ENCODE measurements around the gene ZFAND2A. TPM values are rescaled to one million over a fixed set of nuclear protein-coding genes. Genes with fewer than 3 reads are reported as not detected.
A peak's percentile ranks its signal among the peaks of the same experiment; 100 is the strongest.

The ZFAND2A gene
- total RNA-seq, 1 donor from 2014 or later: 17.2 TPM

DNA sequence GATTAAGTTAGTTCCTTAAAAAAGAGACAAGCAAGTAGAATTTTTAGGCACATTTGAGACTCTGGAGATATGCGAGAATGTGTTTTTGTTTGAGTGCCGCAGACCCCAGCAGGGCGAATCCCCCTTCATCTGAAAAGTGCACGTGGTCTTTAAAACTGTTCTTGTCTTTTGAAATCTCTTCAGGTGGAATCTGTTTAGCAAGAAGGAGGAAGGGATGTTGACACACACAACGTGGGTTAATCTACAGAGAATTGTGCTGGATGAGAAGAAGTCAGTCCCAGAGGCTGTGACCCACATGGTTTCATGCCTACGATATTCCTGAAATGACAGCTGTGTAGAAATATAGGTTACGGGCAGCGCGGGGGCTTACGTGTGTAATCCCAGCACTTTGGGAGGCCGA is 27.1 kb upstream of the ZFAND2A start:
- TF ChIP-seq, protein P1, sequence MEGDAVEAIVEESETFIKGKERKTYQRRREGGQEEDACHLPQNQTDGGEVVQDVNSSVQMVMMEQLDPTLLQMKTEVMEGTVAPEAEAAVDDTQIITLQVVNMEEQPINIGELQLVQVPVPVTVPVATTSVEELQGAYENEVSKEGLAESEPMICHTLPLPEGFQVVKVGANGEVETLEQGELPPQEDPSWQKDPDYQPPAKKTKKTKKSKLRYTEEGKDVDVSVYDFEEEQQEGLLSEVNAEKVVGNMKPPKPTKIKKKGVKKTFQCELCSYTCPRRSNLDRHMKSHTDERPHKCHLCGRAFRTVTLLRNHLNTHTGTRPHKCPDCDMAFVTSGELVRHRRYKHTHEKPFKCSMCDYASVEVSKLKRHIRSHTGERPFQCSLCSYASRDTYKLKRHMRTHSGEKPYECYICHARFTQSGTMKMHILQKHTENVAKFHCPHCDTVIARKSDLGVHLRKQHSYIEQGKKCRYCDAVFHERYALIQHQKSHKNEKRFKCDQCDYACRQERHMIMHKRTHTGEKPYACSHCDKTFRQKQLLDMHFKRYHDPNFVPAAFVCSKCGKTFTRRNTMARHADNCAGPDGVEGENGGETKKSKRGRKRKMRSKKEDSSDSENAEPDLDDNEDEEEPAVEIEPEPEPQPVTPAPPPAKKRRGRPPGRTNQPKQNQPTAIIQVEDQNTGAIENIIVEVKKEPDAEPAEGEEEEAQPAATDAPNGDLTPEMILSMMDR (conservative IDR thresholded peaks at IDR 0.05; ENCODE audit: low read depth, low read length): no peak
- H3K4me3 ChIP-seq (ENCODE audit: low read depth, low read length): no peak overlapping the region
- DNase-seq (ENCODE audit: low read depth): no peak

DNA sequence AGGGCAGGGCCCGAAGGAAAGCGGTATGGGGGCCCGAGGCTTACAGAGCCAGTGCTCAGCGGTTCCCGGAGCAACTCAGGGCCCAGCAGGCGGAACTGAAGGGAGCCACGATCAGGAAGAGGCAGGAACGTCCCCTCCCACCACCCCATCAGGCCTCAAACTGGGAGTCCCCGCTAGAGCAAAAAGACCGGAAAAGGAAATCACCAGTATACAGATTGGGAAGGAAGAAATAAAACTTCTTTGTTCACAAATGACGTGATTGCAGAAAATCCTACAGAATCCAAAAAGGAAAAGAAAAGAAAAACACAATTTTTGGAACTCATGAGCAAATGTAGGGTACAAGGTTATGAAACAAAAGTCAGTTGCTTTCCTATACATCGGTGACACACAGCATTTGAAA is 21.6 kb upstream of the ZFAND2A start:
- DNase-seq (ENCODE audit: low read depth): no peak
- TF ChIP-seq, protein P1 (conservative IDR thresholded peaks at IDR 0.05; ENCODE audit: low read depth, low read length): no peak
- H3K4me3 ChIP-seq (ENCODE audit: low read depth, low read length): no peak overlapping the region

DNA sequence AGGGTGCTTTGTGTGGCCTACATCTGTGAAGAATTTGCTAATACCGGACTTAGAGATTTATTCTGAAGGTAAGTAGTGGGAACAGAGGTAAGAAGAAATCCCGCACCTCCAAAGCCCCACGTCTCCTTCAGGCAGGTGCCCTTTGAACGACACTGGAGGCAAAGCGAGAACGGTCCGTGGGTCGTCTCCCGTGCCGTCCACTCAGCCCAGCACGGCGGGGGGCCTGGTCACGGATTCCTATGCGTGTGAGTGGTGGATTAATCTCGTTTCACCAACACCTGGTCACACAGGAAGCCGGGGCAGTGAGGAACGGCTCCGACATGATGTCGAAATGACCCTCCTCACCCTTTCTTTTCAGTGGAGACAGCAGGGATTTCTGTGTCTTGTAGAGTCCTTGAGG is 21.0 kb upstream of the ZFAND2A start:
- DNase-seq (ENCODE audit: low read depth): no peak
- TF ChIP-seq, protein P1 (conservative IDR thresholded peaks at IDR 0.05; ENCODE audit: low read depth, low read length): no peak
- H3K4me3 ChIP-seq (ENCODE audit: low read depth, low read length): no peak overlapping the region

DNA sequence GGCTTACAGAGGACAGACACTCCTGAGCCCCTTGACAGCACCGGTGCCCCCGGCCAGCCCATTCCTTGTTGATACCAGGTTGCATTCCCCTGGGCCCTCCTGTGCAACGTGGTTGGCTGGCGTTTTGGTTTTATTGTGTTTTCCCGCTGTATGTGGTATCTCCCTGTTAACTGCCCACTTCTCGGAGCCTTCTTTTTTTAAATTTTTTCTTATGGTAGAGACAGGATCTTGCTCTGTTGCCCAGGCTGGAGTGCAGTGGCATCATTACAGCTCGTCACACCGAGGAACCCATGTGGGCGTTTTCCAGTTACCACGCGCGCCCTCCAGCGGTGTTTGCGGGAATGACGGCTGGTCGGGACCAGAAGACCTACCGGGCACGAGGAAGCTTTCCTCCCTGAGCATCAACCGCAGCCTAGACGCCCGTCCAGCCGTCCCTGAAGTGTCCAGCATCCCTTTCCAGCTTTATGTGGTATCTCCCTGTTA is 16.9 kb upstream of the ZFAND2A start:
- DNase-seq (ENCODE audit: low read depth): no peak

DNA sequence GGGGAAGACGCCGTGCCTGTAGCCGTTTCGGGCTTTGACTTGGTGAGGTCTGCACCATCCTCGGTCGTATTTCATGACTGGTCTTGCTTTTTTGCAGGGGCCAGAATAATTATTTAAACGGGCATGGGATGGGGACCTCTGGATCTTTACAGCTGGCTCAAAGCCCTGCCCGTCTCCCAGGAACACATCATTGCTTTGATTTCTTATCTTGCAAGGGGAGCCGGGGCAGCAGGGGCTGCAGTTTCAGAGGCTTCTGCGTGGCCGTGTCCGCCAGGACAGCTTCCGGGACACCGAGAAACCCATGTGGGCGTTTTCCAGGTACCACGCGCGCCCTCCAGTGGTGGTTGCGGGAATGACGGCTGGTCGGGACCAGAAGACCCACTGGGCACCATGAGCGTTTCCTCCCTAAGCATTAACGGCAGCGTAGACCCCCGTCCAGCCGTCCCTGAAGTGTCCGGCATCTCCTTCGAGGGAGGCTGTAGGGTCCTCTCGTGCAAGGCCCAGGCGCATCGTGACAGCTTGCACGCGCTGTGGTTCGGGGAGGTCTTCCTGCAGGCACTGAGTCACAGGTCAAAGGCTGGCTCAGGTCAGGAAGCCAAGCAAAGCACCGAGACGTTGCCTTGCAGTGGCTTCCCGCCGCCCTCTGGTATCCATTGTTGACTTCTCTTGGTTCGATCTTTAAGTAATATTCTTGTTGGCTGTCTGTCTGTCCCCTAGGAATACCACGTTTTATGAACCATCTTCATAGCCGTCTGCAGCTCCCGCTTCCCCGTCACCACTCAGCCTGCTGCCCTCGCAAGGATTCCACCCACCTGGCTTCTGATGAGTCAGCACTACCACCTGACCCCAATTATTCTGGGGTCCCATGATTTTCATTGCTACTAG is 16.2 kb upstream of the ZFAND2A start:
- no peak for DNase-seq (ENCODE audit: low read depth)
- TF ChIP-seq, protein P1 (conservative IDR thresholded peaks at IDR 0.05; ENCODE audit: low read depth, low read length): peak; percentile 93
- H3K4me3 ChIP-seq (ENCODE audit: low read depth, low read length): peak overlapping the region; percentile 47

More for the DNA sequence above, 16.9 kb upstream of the ZFAND2A start:
- H3K4me3 ChIP-seq (ENCODE audit: low read depth, low read length): no peak overlapping the region
- TF ChIP-seq, protein P1 (conservative IDR thresholded peaks at IDR 0.05; ENCODE audit: low read depth, low read length): peak; percentile 69

DNA sequence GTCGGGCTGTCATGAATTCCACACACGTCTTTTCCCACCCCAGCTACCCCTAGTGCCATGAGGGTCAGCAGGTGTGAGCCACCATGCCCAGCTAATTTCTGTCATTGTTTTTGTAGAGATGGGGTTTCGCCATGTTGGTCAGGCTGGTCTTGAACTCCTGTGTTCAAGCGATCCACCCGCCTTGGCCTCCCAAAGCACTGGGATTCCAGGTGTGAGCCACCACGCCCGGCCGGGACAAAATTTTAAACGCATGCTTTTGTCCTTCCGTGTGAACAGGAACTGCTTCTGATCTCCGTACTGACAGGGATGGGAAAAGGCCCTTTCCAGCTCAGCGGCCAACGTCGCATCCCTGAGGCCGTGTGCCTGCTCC is 15.6 kb upstream of the ZFAND2A start:
- peak overlapping the region; percentile 47 for H3K4me3 ChIP-seq (ENCODE audit: low read depth, low read length)
- DNase-seq (ENCODE audit: low read depth): no peak

More for the DNA sequence above, 15.6 kb upstream of the ZFAND2A start:
- TF ChIP-seq, protein P1 (conservative IDR thresholded peaks at IDR 0.05; ENCODE audit: low read depth, low read length): no peak

All from epithelial cell of proximal tubule (primary cell).